Uterus (tissue), 2 donors: ENCODE data around the gene CAMTA1.

Source experiments
- CTCF ChIP-seq, 4 experiments: fragments of 200-600 bp in 2 of 4; fragments of 450-650 bp in 2 of 4; sonication (generic) in 2 of 4; IDR thresholded peaks; one replicate each; pipeline ENCODE4 v1.5.1; 2016 to 2019; ENCODE audit warnings: antibody characterized with exemption in 4 of 4, mild to moderate bottlenecking in 2 of 4, moderate library complexity in 1 of 4
- POLR2A ChIP-seq, 2 donors: fragments of 450-650 bp; IDR thresholded peaks; one replicate each; pipeline ENCODE4 v1.6.1; 2016; ENCODE audit warnings: antibody characterized with exemption in 2 of 2, mild to moderate bottlenecking in 1 of 2, moderate library complexity in 1 of 2

GRCh38 chr1:7121622-7121988, 336.4 kb downstream of the CAMTA1 start:
- TF ChIP-seq CTCF (IDR thresholded peaks at IDR 0.05) (no peak), POLR2A (IDR thresholded peaks at IDR 0.05) (no peak)
